Activated naive CD4-positive, alpha-beta T cell treated with Interleukin-2 at 50 U/mL for 16 hours (primary cell): ENCODE data around the gene NAV2.

Source experiments
- DNase-seq: peaks from one replicate; pipeline ENCODE4 v3.0.0-alpha.2; 2020

Gene NAV2

DNA sequence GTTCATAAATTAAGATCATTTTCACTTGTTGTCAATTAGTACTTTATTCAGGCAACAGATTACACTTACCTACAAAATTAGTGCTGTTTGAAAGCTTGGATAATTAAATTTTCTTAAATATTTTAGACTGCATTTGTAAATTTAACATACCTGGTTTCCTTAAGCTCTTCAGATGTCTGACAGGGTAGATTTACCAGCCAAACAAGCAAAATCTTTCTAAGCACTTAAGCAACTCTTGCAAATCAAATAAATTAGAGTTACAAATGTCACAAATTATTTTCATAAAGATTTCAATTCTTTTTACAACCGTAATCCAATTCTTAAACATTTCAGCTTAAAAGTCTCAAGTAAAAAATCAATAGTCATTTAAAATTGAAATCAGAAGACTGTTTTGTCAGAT, 317.8 kb downstream of the NAV2 start:
- no peak for DNase-seq

DNA sequence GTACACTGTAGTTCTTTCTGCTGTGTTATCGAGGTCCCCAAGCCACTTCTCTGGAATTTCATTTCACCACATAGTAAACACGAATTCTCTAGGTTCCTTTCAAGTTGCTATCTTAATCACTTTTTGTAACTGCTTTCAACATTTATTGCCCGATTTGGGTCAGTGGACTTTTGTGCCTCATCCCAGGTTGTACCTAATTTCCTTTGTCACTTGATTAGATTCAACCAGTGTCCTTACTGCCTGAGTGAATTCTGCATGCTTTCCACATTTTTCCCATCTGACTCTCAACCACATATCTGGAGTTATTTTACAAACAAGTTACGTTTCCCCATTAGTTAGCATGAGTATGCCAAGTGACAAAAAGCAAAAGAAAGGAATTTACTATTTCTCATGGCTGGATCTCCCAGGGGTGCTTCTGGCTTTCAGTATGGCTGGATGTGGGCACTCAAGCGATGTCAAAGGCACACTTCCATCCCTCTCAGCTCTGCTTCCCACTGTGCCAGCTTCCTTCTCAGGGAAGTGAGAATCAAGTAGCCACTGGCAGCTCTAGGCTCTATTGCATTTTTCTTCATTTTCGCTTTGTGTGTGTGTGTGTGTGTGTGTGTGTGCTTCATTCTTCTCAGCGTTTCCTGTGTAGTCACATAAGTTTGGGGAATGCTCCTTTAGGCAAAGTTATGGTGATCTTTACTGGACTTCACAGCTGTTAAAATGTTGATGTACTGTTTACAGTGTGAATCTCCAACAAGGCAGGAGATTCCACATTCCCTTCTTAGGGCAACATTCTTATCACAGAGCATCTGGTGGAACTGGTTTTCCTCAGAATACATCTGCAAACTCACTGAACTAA, 318.7 kb downstream of the NAV2 start:
- no peak for DNase-seq

DNA sequence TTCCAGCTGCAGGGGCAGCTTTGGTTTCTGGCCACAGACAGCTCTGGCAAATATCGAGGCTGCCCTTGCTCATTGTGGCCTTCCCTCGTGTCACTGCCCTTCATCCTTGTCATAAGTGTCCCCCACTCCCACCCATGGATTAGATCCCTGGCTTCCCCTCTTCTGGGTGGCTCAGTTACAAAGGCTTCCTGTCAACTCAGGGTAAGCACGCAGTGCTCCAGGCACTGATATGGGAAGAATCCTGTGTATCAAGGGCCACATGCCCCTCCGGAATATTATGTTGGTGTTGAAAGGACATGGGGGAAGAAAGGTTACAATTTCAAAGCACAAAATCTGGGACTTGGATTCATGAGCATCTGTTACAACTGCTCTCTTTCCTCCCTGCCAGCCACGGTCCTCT, 319.5 kb downstream of the NAV2 start:
- no peak for DNase-seq

DNA sequence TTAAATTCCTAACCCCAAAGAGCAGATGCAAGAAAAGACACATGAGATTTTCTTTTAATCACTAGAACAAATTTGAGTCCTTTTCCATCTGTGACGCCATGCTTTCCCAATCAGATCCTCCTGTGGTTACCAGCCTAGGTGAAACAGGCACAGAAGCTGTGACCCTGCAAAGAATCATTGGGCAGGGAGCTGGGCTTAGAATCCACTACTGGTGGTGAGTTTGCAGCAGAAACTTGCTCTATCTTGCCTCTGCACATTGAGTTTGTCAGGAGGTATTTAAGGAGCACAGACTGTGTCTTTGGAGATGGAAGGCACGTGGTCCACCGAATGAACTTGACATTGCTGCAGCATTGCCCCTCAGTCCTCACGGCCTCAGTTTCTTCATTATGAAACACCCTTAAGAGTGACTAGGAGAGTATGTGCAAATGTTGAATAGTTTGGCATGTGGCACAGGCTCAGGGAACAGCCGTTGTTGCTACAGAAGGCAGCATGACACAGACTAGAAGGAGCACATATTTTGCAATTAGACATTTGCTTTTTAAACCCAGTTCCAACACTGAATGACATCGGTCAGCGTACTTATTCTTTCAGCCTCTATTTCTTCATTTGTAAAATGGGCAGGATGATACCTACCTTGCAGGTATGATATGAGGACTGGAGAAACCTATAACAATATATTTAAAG, 320.1 kb downstream of the NAV2 start:
- DNase-seq: no peak

DNA sequence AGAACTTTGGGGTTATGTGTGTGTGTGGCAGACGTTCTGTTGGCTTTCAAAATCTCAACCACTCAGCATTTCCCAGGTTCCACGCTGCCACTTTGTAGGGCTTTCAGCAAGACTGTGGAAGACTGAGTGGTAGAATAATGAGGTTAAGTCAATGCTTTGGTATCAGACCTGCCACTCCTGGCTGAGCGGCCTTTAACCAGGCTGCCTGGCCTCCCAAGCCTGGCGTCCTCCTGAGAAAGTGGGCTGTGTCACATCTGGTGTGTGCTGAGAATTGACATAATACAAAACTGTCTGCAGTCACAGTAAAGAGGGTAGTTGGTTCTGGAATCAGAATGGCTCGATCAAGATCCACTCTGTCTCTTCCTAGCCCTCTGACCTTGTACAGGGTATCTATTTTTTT, 321.2 kb downstream of the NAV2 start:
- no peak for DNase-seq

DNA sequence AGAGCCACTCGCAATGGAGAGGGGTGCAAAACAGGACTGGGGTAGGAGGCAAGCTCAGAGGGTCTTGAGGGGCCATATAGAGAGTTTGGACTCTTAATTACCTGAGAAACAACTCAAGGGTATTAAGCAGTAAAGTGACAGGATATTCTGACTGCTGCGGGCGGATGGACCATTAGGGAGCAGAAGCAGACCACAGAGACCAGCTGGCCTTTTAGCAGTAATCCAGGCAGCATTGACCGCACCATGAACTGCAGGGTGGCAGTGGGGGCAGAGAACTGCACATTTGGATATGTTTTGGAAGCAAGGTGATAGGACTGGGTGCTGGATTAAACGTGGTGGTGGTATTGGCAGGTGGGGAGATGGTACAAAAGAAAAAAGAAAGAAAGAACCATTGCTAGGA, 322.3 kb downstream of the NAV2 start:
- DNase-seq: no peak

DNA sequence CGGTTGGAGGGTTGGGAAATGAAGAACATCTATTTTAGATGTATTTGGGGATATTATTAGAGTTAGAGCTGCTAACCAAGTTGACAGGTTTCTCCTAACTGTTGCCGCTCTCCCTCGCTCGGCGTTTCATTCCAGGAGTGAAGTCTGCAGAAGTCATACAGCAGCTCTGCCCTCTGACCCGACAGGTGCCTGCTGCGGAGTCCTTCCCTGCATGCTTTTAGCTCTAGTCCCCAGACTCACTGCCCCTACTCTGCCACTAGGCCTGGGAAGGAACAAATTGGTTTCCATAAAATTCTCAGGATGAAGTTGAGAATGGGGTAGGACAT, 322.7 kb downstream of the NAV2 start:
- DNase-seq: no peak

DNA sequence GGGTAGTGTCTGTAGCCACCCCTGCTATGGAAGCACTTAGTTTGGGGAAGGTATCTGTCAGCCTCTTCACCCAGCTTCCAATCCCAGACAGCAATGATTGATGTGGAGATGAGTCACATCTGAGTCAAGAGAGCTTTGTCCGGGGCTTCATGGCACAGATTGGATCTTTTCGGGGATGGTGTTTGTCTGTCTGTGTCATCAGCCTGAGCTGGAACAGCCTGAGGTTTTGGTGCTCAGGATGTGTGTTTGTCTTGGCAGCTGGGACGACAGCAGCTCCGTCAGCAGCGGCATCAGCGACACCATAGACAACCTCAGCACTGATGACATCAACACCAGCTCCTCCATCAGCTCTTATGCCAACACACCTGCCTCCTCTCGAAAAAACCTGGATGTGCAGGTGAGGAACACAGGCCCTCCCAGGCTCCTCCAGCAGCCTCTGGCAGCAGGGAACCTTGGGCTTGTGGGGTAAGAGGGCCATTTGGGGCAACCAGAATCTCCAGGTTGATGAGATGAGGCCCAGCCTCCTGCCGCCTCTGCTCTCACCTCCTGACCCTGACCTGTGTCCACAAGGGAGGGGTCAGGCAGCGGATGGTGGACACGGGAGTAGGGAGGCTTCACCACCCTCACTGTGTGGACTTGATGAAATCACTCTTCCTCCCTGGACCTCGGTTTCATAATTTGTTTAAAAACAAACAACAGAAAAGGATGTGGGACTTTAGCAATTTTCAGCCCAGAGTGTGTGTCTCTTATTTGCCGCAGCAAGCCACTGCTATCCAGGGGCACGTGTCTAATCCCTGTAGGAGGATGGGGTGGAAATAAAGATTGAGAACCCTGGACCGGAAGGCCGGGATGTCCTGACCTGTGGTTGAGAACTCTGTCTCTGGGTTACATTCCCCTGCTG, 323.3 kb downstream of the NAV2 start:
- no peak for DNase-seq

DNA sequence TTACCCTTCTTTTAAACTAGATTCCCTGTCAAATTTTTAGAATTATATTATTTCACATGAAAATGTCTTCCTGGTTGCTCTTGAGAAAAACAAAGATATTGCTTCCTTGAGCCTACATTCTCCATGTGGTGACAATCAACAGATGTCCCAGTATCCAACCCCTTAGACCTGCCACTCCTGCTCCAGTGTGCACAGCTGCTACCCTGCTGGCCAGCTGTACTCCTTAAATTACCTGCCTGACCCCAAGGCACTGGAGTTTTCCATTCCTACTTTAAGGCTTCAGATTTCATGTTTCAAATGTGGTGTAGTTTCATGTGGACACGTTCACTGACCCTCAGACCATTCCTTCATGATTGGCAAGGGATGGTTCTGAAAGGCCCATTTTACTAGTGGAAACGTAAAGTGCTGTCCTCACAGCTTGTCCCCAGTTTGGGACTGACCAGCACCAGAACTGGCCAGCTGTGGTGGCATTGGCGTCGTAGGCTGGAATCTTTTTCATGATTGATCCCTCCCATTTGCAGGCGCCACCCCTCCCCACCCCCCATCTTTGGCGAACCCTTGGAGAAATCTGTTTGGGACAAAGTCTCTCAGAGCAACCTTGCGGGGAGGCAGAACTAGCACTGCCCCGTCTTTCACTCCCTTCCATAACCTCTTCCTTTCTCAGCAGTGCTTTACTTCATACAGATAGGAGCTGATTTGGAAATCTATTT, 324.1 kb downstream of the NAV2 start:
- no peak for DNase-seq

DNA sequence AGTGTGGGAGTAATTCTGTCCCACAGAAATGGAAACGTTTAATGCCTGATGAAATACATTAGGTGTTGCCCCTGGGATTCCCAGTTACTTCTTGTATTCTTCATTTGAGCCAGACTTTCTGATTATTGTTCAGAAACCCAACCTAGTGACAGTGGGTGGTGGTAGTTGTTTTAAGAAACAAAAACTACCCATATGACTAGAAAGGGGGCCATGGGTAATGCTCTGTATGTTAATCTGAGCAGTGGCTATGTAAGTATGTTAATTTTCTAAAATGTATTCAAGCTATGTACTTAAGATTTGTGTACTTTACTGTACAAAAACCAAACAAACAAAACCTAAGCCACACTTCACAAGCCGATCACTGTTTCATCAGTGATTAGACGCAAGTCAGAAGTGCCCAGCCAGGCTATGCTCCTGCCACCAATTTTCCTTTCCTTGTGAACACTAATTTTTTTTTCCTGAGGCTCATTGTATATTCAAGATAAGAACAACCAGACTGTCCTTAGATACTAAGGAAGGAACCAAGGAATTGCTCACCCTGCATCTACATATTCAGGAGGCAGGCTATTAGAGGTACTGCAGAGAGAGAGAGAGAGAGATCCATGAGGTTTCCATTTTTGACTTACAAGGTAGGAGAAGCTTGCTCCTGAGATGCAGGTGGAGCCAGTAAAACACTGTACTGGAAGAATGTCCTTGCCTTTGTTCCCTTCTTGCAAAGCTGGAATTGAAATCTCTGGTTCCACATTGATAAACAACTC, 324.9 kb downstream of the NAV2 start:
- no peak for DNase-seq

DNA sequence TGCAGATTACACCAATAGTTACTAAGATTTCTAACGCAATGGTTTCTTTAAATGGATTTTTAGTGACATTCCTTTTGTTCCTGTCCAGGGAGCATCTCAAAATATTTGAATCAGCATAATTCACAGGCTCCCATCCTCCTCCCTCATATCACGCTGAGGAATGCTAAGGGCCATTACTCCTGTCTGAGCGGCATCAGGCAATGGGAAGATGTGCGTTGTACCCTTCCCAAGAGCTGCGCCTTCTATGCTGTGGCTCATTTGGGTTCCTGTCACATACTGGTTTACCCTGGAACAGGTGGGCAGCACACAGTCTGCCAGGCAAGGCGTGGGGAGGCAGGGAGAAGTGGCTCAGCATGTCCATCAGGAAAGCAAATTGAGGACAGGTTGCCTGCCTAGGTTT, 325.8 kb downstream of the NAV2 start:
- no peak for DNase-seq

DNA sequence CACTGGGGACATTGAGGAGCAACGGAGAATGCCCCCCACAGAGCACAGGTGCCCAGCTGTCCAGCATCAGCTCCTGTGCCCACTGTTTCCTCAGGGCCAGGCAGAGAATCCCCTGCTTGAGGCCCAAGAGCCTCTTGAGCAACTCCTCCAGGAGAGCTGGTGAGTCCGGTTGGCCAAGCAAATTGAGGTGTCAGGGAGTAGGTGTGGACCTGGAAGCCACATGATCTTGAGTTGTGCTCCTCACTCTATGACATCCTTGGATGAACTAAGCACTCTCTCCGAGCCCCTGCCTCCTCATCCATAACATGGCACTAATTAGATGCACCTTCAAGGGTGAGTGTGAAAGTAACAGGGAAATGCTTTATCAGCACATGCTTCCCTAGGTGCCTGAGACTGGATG, 326.3 kb downstream of the NAV2 start:
- no peak for DNase-seq

DNA sequence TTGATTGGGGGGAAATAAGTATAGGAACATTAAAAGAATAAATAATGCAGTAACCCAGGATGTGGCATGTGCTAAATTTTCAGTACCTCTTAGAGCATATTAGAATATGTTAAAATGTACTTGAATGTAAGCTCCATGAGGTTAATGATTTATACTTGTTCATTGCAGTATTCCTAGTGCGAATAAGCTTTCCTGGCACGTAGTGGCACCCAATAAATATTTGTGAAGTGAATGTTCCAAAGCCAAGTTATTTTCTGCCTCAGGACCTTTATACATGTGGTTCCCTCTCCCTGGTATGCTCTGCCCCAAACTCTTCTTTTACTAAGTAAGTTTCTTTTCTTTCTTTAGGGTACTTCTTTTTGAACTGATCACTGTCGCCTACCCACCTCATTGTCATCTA, 328.9 kb downstream of the NAV2 start:
- DNase-seq: no peak

DNA sequence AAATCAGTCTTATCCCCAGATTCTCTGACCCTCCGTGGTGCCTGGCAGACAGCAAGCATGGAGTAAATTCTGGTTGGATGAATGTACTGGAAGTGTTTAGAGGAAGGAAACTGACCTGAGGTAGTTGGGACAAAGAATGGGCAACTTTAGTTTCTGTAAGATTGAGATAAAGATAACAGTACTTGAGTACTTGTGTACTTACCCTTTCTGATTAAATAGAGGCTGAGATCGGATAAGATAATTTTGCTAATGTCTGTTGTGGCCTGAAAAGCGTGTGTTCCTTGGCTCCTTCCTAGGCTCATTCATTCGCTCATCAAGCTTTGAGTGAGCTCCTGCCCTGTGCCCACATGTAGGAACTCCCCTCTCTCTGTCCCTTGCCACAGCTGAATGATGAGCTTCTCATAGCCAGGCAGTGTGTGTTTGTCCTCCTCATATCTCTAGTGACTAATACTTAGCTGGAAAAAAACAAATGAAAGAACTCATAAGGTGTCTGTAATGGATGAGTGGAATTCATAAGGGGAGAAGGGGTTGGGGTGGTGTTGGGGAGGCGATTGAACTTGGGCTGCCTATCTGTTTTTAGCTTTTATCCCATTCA, 329.5 kb downstream of the NAV2 start:
- DNase-seq: no peak

DNA sequence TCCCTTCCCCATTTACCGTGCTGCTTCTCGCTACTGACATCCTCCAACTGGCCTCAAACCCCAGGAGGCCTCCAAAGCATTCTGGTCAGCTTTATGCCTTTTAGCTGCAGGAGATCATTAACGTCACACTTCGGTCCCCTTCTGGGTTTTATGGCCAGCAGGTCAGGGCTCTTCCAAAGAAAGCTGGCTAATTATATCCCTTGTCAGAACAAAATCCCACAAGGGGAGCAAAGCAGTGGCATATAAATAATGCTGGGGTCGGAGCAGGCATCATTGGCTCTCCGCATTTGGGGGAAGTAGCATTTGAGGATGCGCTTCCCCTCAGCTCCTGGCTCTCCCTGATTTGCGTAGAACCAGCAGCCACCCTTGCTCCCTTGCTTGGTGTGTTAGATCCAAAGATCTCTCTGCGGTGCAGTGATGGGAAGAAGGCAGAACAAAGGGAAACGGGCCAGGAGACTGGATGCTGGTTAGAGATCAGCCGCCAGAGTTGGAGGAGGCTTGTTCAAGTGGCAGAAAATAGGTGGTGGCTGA, 330.2 kb downstream of the NAV2 start:
- no peak for DNase-seq

DNA sequence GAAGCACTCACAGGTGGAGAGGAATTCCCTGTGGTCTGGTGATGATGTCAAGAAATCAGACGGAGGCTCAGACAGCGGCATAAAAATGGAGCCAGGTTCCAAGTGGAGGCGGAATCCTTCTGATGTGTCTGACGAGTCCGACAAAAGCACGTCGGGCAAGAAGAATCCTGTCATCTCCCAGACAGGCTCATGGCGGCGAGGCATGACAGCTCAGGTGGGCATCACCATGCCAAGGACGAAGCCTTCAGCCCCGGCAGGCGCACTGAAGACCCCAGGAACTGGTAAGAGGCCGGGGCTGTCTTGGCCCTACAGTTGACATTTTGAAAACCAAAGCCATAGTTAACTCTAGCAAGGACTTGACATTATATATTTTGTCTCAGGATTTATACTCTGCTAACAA, 331.4 kb downstream of the NAV2 start:
- DNase-seq: no peak

DNA sequence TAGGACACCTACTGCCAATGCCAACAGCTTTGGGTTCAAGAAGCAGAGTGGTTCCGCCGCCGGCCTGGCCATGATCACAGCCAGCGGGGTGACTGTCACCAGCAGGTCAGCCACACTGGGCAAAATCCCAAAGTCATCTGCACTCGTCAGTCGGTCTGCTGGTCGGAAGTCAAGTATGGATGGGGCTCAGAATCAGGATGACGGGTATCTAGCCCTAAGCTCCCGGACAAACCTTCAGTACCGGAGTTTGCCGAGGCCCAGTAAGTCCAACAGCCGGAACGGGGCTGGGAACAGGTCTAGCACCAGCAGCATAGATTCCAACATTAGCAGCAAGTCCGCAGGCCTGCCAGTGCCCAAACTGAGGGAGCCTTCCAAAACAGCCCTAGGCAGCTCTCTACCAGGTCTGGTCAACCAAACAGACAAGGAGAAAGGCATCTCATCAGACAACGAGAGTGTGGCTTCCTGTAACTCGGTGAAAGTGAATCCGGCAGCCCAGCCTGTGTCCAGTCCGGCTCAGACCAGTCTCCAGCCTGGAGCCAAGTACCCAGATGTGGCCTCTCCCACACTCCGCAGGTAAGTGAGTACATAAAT, 332.6 kb downstream of the NAV2 start:
- DNase-seq: no peak

DNA sequence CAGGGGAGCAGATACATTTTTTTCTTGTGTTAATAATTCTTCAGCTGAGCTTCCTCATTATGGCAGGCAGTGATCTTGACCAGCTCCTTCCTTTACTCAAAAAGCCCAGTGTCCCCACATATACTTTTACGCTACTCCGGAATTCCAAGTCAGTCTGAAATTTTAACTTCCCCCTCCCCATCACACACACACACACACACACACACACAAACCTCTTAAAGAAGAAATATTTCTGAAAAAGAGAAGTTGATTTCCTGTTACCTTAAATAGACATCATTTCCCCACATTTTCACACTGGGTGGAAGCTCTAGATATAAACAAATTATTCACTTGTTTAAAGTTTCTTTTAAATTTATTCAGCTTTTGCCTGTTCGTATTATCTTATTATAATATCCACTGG, 333.8 kb downstream of the NAV2 start:
- DNase-seq: no peak

DNA sequence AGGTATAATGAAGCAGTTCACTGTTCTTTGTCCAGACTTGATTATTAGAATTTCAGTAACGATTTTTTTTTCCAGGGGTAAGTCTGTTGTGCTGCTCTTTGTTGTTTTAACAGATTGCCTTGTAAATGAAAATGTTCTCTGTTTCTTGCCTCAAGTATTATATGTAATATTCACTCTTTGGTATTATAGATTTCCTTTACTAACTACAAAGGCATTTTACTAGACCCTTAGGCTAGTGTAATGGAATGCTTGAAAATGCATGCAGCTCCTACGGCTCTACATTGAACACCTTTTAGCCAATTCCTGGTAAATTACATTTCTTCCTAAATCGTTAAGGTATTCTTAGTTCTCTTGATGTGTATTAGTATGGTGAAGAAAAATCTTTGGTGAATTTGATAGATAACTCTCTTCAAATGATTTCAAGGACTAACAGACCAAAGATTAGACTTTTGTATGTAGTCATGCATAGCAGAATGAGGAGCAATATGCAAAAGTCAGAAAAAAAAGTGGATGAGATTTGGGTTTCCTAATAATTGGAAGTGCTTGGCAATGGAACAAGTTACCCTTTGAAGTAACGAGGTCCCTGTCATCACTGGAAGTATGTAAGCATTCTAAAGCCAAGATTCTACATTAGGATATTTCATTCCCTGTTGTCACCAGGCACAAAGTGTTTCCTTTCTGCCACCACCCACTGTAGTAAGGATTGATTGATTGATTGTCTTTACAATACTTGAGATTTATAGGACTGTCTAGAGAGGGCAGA, 334.6 kb downstream of the NAV2 start:
- DNase-seq: no peak

DNA sequence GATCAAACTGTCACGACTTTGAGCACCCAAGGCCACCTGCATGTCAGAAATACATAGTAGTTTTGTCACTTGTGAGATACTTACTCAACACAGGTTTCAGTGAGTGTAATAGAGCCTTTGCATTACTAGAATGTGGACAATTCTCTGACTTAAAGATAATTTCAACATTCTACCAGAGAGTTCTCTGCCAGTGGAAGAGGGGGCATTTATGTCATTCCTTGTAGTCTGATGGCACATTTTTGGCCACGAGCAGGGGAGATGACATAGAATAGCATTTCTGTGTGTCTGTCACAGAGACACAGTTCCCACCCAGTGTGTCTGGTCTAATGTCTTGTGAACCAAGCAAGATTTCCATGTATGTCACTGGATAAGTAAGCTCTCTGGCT, 335.1 kb downstream of the NAV2 start:
- no peak for DNase-seq

DNA sequence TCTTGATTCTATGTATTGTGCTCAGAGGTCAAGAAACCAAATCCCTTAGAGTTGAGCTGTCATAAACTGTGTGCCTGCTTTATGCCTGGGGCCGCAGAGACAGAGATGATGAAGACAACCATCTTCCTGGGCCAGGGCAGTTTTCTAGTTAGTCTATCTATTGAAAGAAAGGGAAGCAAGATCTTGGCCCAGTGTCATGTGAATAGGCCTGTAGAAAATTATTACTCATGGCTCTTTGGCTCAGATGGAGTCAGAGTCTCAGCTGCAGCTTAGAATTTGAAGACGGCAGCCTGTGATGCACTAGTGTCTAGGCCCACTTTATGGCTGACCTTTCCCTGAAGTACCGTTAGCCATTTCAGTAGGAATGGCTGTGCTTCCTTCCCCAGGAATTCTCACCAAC, 335.6 kb downstream of the NAV2 start:
- no peak for DNase-seq
